Stimulated activated CD8-positive, alpha-beta memory T cell treated with anti-CD3 and anti-CD28 coated beads, Interleukin-12 subunit alpha, Interleukin-12 subunit beta, amount 100 ng/mL, for 24 hours (primary cell): ENCODE measurements around the gene CGAS.
"Not testable (repeated sequence)": the region's sequence is repeated elsewhere in the genome, so short reads cannot be mapped to it uniquely, and the experiment has no call there.

Experiments
- DNase-seq: peaks from one replicate; pipeline ENCODE4 v3.0.0-alpha.2; 2020; ENCODE audit errors: extremely low read depth

CGAS gene

GRCh38 chr6:73395875-73396274, 56.2 kb downstream of the CGAS start:
- DNase-seq, result no peak

GRCh38 chr6:73394577-73395354, 57.3 kb downstream of the CGAS start, which contains the start of gene DDX43:
Gene DDX43 (plus strand): TSS chr6:73394828. CDS start chr6:73394906, 78 bp downstream.
- no peak for DNase-seq

GRCh38 chr6:73393278-73393677, 58.8 kb downstream of the CGAS start:
- no peak for DNase-seq

GRCh38 chr6:73392188-73392587, 59.9 kb downstream of the CGAS start:
- DNase-seq, result not testable (repeated sequence)

- DNase-seq, result no peak
Measured at GRCh38 chr6:73391675-73392074, 60.4 kb downstream of the CGAS start.

- no peak for DNase-seq
Measured at GRCh38 chr6:73389854-73390253, 62.2 kb downstream of the CGAS start.

GRCh38 chr6:73388800-73389512, 63.1 kb downstream of the CGAS start:
- DNase-seq, result no peak

GRCh38 chr6:73388433-73388799, 63.7 kb downstream of the CGAS start:
- DNase-seq, result no peak

- DNase-seq, result no peak
Measured at GRCh38 chr6:73382462-73383113, 69.5 kb downstream of the CGAS start.

GRCh38 chr6:73381531-73381930, 70.6 kb downstream of the CGAS start:
- not testable (repeated sequence) for DNase-seq

GRCh38 chr6:73377225-73377624, 74.9 kb downstream of the CGAS start:
- DNase-seq, result no peak

- no peak for DNase-seq
Measured at GRCh38 chr6:73375216-73375615, 76.9 kb downstream of the CGAS start.
